SK-N-SH (cell line): ENCODE measurements around the gene TRPM3. TPM values are rescaled to one million over a fixed set of nuclear protein-coding genes. Genes with fewer than 3 reads are reported as not detected.

Experiments used
- CTCF ChIA-PET: fragments of 300-600, 350-600 bp; formaldehyde crosslinking; extraction: SDS; loops from one replicate; lab custom pipeline; 2021; lab: Yijun Ruan, JAX
- POLR2A ChIA-PET: fragments of 350-600 bp; sonication (Branson Sonifier 250); formaldehyde crosslinking; extraction: SDS; loops from one replicate; lab custom pipeline; 2020; ENCODE audit warnings: antibody characterized with exemption, inconsistent platforms; lab: Yijun Ruan, JAX
- DNase-seq: peaks from one replicate; pipeline ENCODE4 v3.0.0; 2012
- H2AFZ ChIP-seq: fragments of 200-600 bp; sonication (generic); 2 replicates; pipeline ENCODE4 v1.8.1; 2016; ENCODE audit warnings: antibody characterized with exemption, mild to moderate bottlenecking, low read depth
- H3F3A ChIP-seq: fragments of 200-600 bp; sonication (generic); replicated peaks from 2 replicates; pipeline ENCODE3; 2016; ENCODE audit warnings: antibody characterized with exemption, mild to moderate bottlenecking; ENCODE audit not compliant: insufficient read depth
- H3K27ac ChIP-seq, 2 experiments: fragments of 200-500 bp in 1 of 2; fragments of 200-600 bp in 1 of 2; sonication (Bioruptor generic) in 1 of 2; sonication (generic), shearing (Covaris generic) in 1 of 2; 2 replicates each; pipeline versions ENCODE4 v1.5.1 to v1.6.1; 2014 to 2016; ENCODE audit warnings: low read depth in 2 of 2, inconsistent platforms in 1 of 2, low read length in 1 of 2, mild to moderate bottlenecking in 1 of 2, mixed read lengths in 1 of 2
- H3K27me3 ChIP-seq: fragments of 200-600 bp; sonication (generic), shearing (Covaris generic); 2 replicates; pipeline ENCODE4 v1.6.1; 2016; ENCODE audit warnings: mixed run types; ENCODE audit not compliant: insufficient read depth
- H3K36me3 ChIP-seq, 2 experiments: fragments of 200-500 bp in 1 of 2; fragments of 200-600 bp in 1 of 2; sonication (Bioruptor generic) in 1 of 2; sonication (generic) in 1 of 2; replicated peaks in 1 of 2; 2 replicates each; pipeline versions ENCODE3 to v1.5.1; 2014 to 2016; ENCODE audit warnings: low read length in 1 of 2, mild to moderate bottlenecking in 1 of 2; ENCODE audit not compliant: insufficient read depth in 2 of 2, control insufficient read depth in 1 of 2
- H3K4me1 ChIP-seq, 2 experiments: fragments of 200-500 bp in 1 of 2; fragments of 200-600 bp in 1 of 2; sonication (Bioruptor generic) in 1 of 2; sonication (generic), shearing (Covaris generic) in 1 of 2; 2 replicates each; pipeline versions ENCODE4 v1.5.1 to v1.6.1; 2014 to 2016; ENCODE audit warnings: low read depth in 1 of 2, low read length in 1 of 2, mixed run types in 1 of 2; ENCODE audit not compliant: insufficient read depth in 2 of 2, control insufficient read depth in 1 of 2
- H3K4me2 ChIP-seq: fragments of 200-600 bp; sonication (generic), shearing (Covaris generic); 2 replicates; pipeline ENCODE4 v1.6.1; 2017; ENCODE audit warnings: mixed run types
- H3K4me3 ChIP-seq, 2 experiments: fragments of 200-500 bp in 1 of 2; fragments of 200-600 bp in 1 of 2; sonication (Bioruptor generic) in 1 of 2; sonication (generic), shearing (Covaris generic) in 1 of 2; 2 replicates each; pipeline versions ENCODE4 v1.5.1 to v1.8.1; 2014 to 2016; ENCODE audit warnings: low read depth in 2 of 2, inconsistent platforms in 1 of 2, low read length in 1 of 2, mild to moderate bottlenecking in 1 of 2, mixed read lengths in 1 of 2, moderate library complexity in 1 of 2
- H3K79me2 ChIP-seq: fragments of 200-600 bp; sonication (generic); 2 replicates; pipeline ENCODE4 v1.8.1; 2017; ENCODE audit warnings: mild to moderate bottlenecking; ENCODE audit not compliant: insufficient read depth
- H3K9ac ChIP-seq: fragments of 200-600 bp; sonication (generic); 2 replicates; pipeline ENCODE4 v1.6.1; 2017; ENCODE audit warnings: mixed run types
- H3K9me2 ChIP-seq: fragments of 200-600 bp; sonication (generic); 2 replicates; pipeline ENCODE4 v1.6.1; 2017; ENCODE audit warnings: mixed run types
- H3K9me3 ChIP-seq: fragments of 200-600 bp; sonication (generic); 2 replicates; pipeline ENCODE4 v1.6.1; 2017; ENCODE audit warnings: mixed run types, mild to moderate bottlenecking, moderate library complexity
- H4K20me1 ChIP-seq: fragments of 200-600 bp; sonication (generic); 2 replicates; pipeline ENCODE4 v1.6.1; 2017; ENCODE audit warnings: mild to moderate bottlenecking, mixed run types; ENCODE audit not compliant: insufficient read depth
- CHD2 ChIP-seq: fragments of 150-350 bp; IDR thresholded peaks from 2 replicates; pipeline ENCODE4 v1.6.1; 2018; ENCODE audit warnings: low read length; ENCODE audit not compliant: partially characterized antibody
- CTCF ChIP-seq: fragments of 200-600 bp; sonication (generic); IDR thresholded peaks from 2 replicates; pipeline ENCODE4 v1.6.1; 2017; ENCODE audit warnings: antibody characterized with exemption, mild to moderate bottlenecking, moderate library complexity
- ELF1 ChIP-seq: IDR thresholded peaks from 2 replicates; pipeline ENCODE4 v1.4.0; 2012
- FOSL2 ChIP-seq: IDR thresholded peaks from 2 replicates; pipeline ENCODE4 v1.4.0; 2012; ENCODE audit warnings: low read depth, mild to moderate bottlenecking, moderate library complexity, borderline replicate concordance
- FOXJ3 ChIP-seq: sonication (generic); formaldehyde crosslinking; IDR thresholded peaks from 2 replicates; pipeline ENCODE4 v1.5.1; 2020; ENCODE audit warnings: mild to moderate bottlenecking, missing genetic modification reagents
- FOXM1 ChIP-seq: IDR thresholded peaks from 2 replicates; pipeline ENCODE4 v1.4.0; 2012; ENCODE audit warnings: low read depth, mild to moderate bottlenecking
- GABPA ChIP-seq: IDR thresholded peaks from 2 replicates; pipeline ENCODE4 v1.4.0; 2012; ENCODE audit warnings: low read depth, mild to moderate bottlenecking
- IRF3 ChIP-seq: fragments of 150-350 bp; IDR thresholded peaks from 2 replicates; pipeline ENCODE4 v1.6.1; 2016; ENCODE audit warnings: mild to moderate bottlenecking, low read depth, low read length
- MAX ChIP-seq: IDR thresholded peaks from 2 replicates; pipeline ENCODE4 v1.4.0; 2012; ENCODE audit warnings: low read depth
- MEF2A ChIP-seq: IDR thresholded peaks from 2 replicates; pipeline ENCODE4 v1.4.0; 2012; ENCODE audit warnings: low read depth, borderline replicate concordance
- MXI1 ChIP-seq: IDR thresholded peaks from 2 replicates; pipeline ENCODE4 v1.6.1; 2012; ENCODE audit warnings: mild to moderate bottlenecking, low read depth, low read length, improper control_type of control experiment
- NFIC ChIP-seq: IDR thresholded peaks from 2 replicates; pipeline ENCODE4 v1.4.0; 2012; ENCODE audit warnings: borderline replicate concordance
- NRF1 ChIP-seq: IDR thresholded peaks from 2 replicates; pipeline ENCODE4 v1.6.1; 2012; ENCODE audit warnings: low read depth, mild to moderate bottlenecking, low read length
- POLR2AphosphoS5 ChIP-seq: IDR thresholded peaks from 2 replicates; pipeline ENCODE4 v1.6.1; 2012; ENCODE audit warnings: low read depth, low read length
- RAD21 ChIP-seq: IDR thresholded peaks from 2 replicates; pipeline ENCODE4 v1.6.1; 2012; ENCODE audit warnings: mild to moderate bottlenecking, low read length
- REST ChIP-seq: IDR thresholded peaks from 2 replicates; pipeline ENCODE4 v1.6.1; 2012; ENCODE audit warnings: mild to moderate bottlenecking, low read depth, low read length, moderate library complexity
- SMC3 ChIP-seq: IDR thresholded peaks from 2 replicates; pipeline ENCODE4 v1.6.1; 2012; ENCODE audit warnings: low read depth, low read length, improper control_type of control experiment
- TEAD4 ChIP-seq: IDR thresholded peaks from 2 replicates; pipeline ENCODE4 v1.4.0; 2012; ENCODE audit warnings: mild to moderate bottlenecking, borderline replicate concordance; ENCODE audit not compliant: insufficient read depth
- USF1 ChIP-seq: IDR thresholded peaks from 2 replicates; pipeline ENCODE4 v1.4.0; 2012; ENCODE audit warnings: low read depth, borderline replicate concordance
- YY1 ChIP-seq: IDR thresholded peaks from 2 replicates; pipeline ENCODE4 v1.4.0; 2012; ENCODE audit warnings: low read depth, mild to moderate bottlenecking
- ZBTB33 ChIP-seq: IDR thresholded peaks from 2 replicates; pipeline ENCODE4 v1.4.0; 2012; ENCODE audit warnings: low read depth, borderline replicate concordance
- WGBS: methylation state at CpG from one replicate; pipeline ENCODE4 v1.1.6; 2017; ENCODE audit warnings: low lambda C conversion rate; 5-methylcytosine and 5-hydroxymethylcytosine counted together
- polyA plus RNA-seq, 3 experiments: library from polyadenylated mRNA; depleted of rRNA; stranded (reverse); fragments of >200 nt; gene quantifications; 2 replicates each; pipeline ENCODE4 v1.2.3, GENCODE V29; 2012

The TRPM3 gene
- polyA plus RNA-seq, 1 of the 3 experiments (the other 2 are of a cell fraction) = not detected

- TF ChIP-seq IRF3 (no peak), POLR2AphosphoS5 (no peak), NFIC (no peak; the same call in 1 of the 2 replicates), MXI1 (no peak), FOSL2 (peak; percentile 78), ZBTB33 (no peak), MAX (no peak), MEF2A (no peak), GABPA (no peak), SMC3 (no peak), RAD21 (no peak), YY1 (no peak)
- TF ChIP-seq, all 33 proteins: peak for 6
Observed at GRCh38 chr9:70954126-70954525, 167.3 kb downstream of the TRPM3 start (continued).

GRCh38 chr9:70951749-70952727 lies 169.4 kb downstream of the TRPM3 start:
- Histone ChIP-seq H3K4me3 (no peak overlapping the region), H2AFZ (peak overlapping the region; percentile 50; the same call in 1 of the 2 replicates), H3K9me3 (no peaks in the 10 kb centered on the region), H3K27me3 (no peaks in the 10 kb centered on the region), H3K4me2 (no peak overlapping the region), H3K9me2 (no peaks in the 10 kb centered on the region), H4K20me1 (no peaks in the 10 kb centered on the region), H3K79me2 (no peaks in the 10 kb centered on the region), H3K4me1 (peaks cover 0 to 14% of the 10 kb centered on the region in 2 experiments; a peak in 1 of 4 replicates), H3K9ac (no peak overlapping the region), H3K36me3 (no peaks in the 10 kb centered on the region), H3F3A (peaks cover 12% of the 10 kb centered on the region), H3K27ac (no peak overlapping the region)
- 43% methylated on average over 4 of the region's 4 CpGs for WGBS
- no peak for DNase-seq
- CTCF ChIA-PET = interaction anchor here (1.0 kb wide), 1 partner anchor 313 kb away, joined by 3 read pairs; no protein-coding TSS in a partner anchor
- POLR2A ChIA-PET = no interaction called here
- TF ChIP-seq CHD2 (no peak), FOXJ3 (CRISPR knock-in tag) (no peak), MEF2A (no peak), USF1 (no peak), FOXM1 (no peak), TEAD4 (no peak), FOSL2 (no peak), CTCF (no peak), NRF1 (no peak), GABPA (no peak), REST (no peak), ELF1 (no peak), NFIC (no peak)
